ENCODE measurements around the gene MB.
"Not testable (repeated sequence)": the region's sequence is repeated elsewhere in the genome, so short reads cannot be mapped to it uniquely, and the experiment has no call there.

MB gene

DNA sequence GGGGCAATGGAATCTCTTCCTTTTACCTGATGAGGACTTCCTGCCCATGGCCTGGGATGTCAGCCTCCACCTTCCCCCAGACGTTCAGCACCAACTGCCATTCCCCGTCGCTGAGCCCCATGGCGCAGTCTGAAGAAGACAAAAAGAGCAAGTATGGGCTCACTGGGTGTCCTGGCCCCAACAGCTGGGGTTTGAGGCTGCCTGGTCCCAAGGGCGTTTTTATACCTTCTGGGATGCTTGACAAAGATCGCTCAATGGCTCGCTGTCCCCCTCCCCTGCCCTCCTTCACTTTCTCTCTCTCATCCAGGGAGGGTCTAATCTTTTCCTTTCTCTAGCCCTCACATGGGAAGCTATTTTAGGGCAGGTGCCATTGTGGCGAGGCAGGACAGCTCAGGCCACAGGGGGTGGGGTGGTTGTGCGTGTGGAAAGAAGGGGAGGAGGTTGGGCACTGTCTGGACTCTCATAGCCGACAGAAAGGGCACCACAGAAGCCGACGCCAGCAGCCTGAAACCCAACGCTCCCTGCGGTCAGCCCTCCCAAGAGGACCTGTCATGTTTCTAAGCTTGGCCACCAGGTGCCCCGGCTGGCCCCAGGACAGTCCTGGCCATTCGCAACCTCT lies at the start of gene MB:
TSS of gene MB (minus strand) at position 193 of the 619 bp plus-strand sequence. CDS start at position 121, 72 bp downstream.
- no peak for DNase-seq (ENCODE audit: extremely low read depth in 1 of 2, low read depth in 1 of 2)

DNA sequence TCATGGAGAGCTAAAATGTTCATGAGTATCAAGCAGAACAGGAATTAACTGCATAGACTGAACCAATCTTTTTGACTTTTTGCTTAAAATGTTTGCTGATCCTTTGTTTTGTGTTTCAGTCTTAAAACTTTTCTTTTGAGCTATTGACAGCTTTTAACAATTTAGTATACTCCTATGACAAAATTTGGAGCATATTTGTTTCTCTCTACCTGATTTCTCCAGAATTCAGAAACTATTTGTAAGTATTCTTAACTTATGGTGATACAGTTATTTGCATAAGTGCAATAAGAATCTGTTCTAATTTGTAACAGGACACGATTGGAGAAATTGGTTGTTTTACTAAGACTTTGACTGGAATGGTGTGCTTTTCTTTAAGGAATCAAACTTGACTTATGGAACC lies 49.6 kb upstream of the MB start:
- DNase-seq (ENCODE audit: extremely low read depth in 1 of 2, low read depth in 1 of 2): not testable (repeated sequence)

GRCh38 chr22:35664955-35665587 lies 47.9 kb upstream of the MB start:
- DNase-seq (ENCODE audit: extremely low read depth in 1 of 2, low read depth in 1 of 2): no peak

GRCh38 chr22:35663371-35663770 lies 46.2 kb upstream of the MB start:
- no peak for DNase-seq (ENCODE audit: extremely low read depth in 1 of 2, low read depth in 1 of 2)

GRCh38 chr22:35662914-35663313 lies 45.8 kb upstream of the MB start:
- DNase-seq (ENCODE audit: extremely low read depth in 1 of 2, low read depth in 1 of 2): no peak

DNA sequence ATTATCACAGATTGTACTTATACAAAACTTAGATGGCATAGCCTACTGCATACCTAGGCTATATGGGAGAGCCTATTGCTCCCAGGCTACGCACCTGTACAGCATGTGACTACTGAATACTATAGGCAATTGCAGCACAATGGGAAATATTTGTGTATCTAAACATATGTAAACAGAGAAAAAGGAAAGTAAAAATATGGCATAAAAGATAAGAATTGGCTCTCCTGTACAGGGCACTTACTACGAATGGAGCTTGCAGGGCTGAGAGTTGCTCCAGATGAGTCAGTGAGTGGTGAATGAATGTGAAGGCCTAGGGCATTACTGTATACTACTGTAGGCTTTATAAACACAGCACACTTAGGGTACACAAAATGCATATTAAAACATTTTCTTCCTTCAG lies 44.3 kb upstream of the MB start:
- no peak for DNase-seq (ENCODE audit: extremely low read depth in 1 of 2, low read depth in 1 of 2)

- no peak for DNase-seq (ENCODE audit: extremely low read depth in 1 of 2, low read depth in 1 of 2)
These were observed 43.4 kb upstream of the MB start for GRCh38 chr22:35660291-35661127.

- no peak for DNase-seq (ENCODE audit: extremely low read depth in 1 of 2, low read depth in 1 of 2)
These were observed 40.6 kb upstream of the MB start for GRCh38 chr22:35657571-35658312.

- DNase-seq (ENCODE audit: extremely low read depth in 1 of 2, low read depth in 1 of 2): no peak
These were observed 39.2 kb upstream of the MB start for GRCh38 chr22:35656284-35656752.

- DNase-seq (ENCODE audit: extremely low read depth in 1 of 2, low read depth in 1 of 2): no peak
These were observed 36.7 kb upstream of the MB start for GRCh38 chr22:35653824-35654223.

DNA sequence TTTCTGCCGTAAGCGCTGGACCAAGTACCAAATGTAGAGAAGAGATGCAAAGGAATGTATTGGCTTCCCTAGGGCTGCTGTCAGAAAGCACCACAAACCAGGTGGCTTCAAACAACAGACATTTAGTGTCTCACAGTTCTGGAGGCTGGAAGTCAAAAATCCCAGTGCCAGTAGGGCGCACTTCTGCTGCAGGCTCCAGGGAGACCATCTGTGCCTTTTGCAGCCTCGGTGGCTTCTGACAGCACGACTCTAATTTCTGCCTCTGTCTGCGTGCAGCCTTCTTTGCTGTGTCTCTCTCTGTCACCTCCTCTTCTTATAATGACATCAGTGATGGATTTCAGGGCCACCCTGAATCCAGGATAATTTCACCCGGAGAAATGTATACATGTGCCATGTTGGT lies 34.0 kb upstream of the MB start:
- no peak for DNase-seq (ENCODE audit: extremely low read depth in 1 of 2, low read depth in 1 of 2)

DNA sequence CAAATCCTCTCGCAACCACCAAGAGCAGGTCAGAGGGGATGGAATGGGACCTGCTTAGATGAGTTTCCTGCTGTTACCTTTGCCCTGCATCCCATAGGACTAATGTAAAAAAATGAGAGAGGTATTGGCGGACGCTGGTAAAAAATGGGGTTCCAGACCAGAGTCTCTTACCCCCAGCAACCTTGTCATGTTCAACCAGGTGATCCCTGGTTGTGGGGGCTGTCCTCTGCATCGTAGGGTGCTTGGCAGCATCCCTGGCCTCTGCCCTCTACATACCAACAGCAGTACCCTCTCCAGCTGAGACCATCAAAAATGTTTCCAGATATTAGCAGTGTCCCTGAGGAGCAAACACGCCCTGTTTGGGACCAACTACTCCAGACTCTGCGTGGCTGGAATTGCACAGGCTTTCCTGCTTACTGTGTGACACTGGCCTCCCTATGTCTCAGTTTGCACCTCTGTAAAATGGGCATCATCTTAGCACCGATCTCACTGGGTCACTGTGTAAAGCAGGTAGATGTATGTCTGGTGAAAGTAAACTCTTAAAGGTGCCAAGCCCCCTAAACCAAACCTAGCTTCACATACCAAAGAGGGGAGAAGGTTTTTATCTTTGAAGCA lies 32.6 kb upstream of the MB start:
- DNase-seq (ENCODE audit: extremely low read depth in 1 of 2, low read depth in 1 of 2): no peak

DNA sequence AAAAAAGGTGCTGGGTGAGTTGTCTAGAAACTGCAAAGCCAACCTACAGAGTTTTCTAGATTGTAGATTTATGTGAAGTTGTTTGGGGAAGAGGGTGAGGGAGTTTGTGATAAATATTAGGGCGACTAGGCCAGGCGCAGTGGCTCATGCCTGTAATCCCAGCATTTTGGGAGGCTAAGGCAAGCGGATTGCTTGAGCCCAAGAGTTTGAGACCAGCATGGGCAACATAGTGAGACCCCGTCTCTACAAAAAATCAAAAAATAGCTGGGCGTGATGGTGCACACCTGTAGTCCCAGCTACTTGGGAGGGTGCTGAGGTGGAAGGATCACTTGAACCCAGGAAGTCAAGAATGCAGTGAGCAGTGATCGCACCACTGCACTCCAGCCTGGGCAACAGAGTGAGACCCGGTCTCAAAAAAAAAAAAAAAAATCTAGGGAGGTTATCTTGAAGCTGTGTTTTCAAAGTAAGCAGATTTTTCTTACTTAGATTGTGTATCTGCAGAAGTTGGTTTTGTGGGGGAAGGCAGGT lies 32.0 kb upstream of the MB start:
- no peak for DNase-seq (ENCODE audit: extremely low read depth in 1 of 2, low read depth in 1 of 2)

GRCh38 chr22:35648066-35649025 lies 31.2 kb upstream of the MB start, which contains the start of gene APOL6:
APOL6 (plus strand) TSS chr22:35648446; CDS start chr22:35656426, 7,980 bp downstream.
- peak in 1 of 2 donors; percentile 62 for DNase-seq (ENCODE audit: extremely low read depth in 1 of 2, low read depth in 1 of 2)

GRCh38 chr22:35645646-35646045 lies 28.5 kb upstream of the MB start:
- DNase-seq (ENCODE audit: extremely low read depth in 1 of 2, low read depth in 1 of 2): no peak

GRCh38 chr22:35643991-35644390 lies 26.9 kb upstream of the MB start:
- no peak for DNase-seq (ENCODE audit: extremely low read depth in 1 of 2, low read depth in 1 of 2)

DNA sequence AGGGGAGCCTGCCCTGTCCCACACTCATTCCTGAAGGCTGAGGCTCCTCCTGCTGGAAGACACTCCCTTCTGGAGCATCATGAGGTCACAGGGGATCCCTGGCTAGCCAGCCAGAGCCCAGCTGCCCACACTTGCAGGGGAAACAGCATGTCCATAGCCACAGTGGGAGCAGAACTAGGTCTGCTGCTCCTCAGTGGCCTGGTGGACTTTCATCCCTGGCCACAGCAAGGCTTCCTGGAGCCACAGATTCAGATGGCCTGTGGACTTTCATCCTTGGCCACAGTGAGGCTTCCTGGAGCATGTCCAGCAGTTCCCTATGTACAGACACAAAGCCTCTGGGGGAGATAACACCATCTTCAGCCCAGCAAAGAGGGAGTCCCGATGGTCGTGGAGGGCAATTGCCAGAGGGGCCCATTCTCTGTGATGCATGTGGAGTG lies 25.2 kb upstream of the MB start:
- DNase-seq (ENCODE audit: extremely low read depth in 1 of 2, low read depth in 1 of 2): no peak

DNA sequence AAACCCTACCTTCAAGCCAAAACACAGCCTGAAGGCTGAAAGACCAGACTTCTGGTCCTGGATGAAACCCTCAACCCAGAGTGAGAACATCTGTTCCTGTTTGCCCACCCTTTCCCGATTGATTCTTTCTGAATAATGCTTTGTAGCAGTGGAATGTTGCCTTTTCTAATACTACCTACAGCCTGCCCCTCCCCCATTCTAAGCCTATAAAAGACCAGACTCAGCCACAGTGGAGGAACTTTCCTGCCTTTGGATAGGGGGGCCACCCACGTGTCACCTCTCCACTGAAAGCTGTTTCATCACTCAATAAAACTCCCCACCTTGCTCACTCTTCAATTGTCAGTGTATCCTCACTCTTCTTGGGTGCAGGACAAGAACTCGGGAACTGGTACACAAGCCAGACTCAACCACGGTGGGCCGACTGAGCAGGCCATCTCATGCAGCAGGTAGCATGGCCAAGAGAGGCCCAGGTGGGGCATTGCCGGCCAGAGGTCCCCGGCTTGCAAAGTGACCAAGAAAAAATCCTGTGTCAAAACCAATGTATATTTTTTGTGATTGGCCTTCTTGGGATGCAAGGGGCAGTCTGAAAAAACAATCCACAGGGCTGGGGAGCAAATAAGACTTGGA lies 24.5 kb upstream of the MB start:
- no peak for DNase-seq (ENCODE audit: extremely low read depth in 1 of 2, low read depth in 1 of 2)

DNA sequence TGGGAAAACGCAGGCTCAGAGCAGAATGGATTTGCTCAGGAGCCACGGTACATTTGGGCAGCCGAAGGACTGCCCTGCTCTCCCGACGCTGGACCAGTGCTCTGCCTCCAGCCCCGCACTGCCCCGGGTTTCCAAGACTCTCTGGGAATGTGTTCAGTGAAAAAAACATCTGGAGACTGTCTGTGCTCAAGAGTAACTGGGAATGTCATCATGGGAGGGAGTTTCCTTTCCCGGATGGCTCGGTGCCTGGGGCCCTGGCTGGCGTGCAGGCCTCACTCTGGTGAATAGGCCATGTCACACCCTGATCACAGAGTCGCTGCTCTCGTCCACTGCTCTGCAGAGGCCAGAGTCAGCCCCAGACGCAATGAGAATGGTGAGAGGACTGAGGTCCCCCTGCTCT lies 21.3 kb upstream of the MB start:
- no peak for DNase-seq (ENCODE audit: extremely low read depth in 1 of 2, low read depth in 1 of 2)
